HG03432 (cell line): ENCODE data around the gene HNRNPDL.
A peak's percentile ranks its signal among the peaks of the same experiment; 100 is the strongest.
"Not testable (repeated sequence)": the region's sequence is repeated elsewhere in the genome, so short reads cannot be mapped to it uniquely, and the experiment has no call there.

ENCODE experiments used
- ATAC-seq: cut with Tn5 transposase; IDR thresholded peaks from one replicate; pipeline ENCODE4 v1.9.1; 2021; ENCODE audit warnings: mild to moderate bottlenecking, moderate library complexity; ENCODE audit not compliant: unreplicated experiment

HNRNPDL gene

DNA sequence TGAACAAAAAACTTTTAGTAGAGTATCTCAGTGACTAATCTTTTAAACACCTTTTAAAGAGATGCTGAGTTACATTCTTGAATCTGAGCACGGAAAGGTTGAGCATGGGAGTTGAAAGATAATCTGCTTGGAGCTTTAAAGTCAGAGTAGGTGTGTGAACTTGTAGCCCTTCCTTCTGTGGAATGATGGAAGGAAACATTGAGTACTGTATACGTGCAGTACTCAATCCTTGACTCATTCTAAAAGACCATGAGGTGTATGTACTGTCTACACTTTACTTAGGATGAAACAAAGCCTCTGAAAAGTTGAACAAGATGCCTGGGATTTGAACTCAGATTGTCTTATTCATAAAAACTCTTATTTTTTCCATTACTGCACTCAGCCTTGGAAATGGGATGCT, 3.5 kb upstream of the HNRNPDL start:
- no peak for ATAC-seq

- no peak for ATAC-seq
Observed at GRCh38 chr4:82432596-82432995, 2.3 kb upstream of the HNRNPDL start.

GRCh38 chr4:82431831-82432230, 1.6 kb upstream of the HNRNPDL start:
- no peak for ATAC-seq

DNA sequence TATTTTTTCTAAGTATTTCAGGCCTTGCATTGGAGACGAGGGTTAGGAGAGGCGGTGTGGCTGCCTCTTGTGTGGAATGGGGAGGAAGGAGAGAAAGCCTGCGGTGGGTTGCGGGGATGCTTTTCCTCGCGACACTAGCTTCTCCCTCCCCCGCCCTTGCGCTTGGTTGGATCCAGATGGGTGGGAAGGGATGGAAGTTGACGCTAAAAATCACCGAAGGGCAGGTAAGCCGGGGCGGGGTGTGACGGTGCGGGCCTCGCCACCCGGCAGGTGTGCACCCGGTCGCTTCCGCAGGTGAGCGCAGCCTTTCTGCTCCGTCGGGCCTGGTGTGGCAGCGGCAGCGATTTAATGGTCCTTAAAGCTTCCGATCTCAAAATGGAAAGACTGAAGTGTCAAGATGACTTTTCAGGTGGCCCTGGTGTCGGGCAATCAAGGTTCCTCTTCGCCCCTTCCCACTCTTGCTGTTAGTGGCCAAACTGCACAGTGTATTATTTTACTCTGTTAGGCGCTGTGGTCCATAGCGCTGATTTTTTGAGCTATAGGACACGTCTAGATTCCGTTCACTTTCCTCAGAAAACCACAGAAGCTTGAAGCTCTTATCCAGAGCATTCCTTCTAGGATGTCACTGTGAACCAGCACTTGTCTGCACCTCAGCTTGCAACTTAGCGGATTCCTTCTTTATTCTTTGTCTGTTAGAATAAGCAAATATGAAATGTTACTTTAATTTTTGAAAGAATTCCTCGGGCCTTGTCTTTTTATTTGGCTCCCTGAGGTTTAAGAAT, 893 bp upstream of the HNRNPDL start:
- no peak for ATAC-seq

DNA sequence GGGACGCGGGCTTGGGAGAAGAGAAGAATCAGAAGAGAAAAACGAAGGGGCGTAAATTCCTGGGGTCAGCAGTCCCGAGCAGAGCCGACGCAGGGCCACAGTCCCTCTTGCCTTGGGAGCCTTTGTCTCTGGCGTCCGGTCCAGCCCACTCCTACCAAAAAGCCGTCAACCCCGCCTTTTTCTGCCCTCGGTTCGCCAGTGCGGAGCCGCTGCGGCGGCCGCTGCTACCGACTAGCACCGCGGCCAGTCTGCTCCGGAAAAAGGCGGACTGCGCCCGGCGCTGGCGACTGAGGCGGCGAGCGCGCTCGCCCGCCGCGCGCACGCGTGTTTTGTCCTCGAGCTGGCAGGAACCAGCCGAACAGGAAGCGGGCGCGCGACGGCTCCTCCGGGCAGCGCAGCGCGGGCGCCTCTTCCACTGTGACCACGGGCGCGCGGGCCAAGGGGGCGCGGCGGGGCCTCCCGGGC, 502 bp downstream of the HNRNPDL start:
- ATAC-seq, result no peak

- ATAC-seq, result peak; percentile 56
Observed at GRCh38 chr4:82428969-82429727, 1.1 kb downstream of the HNRNPDL start.

DNA sequence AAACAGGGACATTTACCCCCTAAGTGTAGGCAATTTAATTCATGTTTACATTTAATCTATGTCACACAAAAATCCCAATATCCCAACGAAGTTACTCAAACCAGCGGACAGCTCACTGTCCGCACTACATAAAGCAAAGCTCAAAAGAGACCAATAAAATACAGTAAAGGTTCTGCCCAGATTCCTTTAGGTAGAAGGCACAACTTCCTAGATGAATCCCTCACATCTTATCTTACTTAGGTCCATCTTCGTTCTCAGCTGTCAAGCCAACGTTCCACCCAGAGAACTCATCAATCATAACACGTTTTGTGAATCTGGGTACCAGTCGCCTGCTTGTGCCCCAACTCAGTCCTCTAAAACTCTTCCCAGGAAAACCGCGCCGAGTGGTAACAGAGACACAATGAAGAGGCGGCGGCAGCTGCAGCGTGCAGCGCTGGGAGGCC, 1.7 kb downstream of the HNRNPDL start:
- ATAC-seq, result no peak

DNA sequence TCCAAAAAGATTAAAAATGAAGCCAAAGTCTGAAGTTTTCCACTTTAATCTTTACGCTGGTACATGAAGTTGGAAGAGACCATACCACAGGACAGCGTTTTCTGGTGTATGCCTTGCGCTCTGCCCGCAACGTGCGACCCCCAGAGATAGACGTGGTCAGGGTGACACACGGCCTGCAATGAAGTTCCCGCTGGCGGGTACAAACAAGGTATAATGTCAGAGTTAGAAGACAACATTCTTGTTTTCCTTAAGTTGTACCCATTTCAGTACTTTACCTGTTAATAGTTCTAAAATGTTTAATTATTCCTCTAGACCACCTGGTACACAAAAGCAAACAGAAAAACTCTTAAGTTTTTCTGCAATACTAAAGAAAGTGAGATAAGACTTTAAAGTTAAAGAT, 4.8 kb downstream of the HNRNPDL start:
- ATAC-seq, result no peak

DNA sequence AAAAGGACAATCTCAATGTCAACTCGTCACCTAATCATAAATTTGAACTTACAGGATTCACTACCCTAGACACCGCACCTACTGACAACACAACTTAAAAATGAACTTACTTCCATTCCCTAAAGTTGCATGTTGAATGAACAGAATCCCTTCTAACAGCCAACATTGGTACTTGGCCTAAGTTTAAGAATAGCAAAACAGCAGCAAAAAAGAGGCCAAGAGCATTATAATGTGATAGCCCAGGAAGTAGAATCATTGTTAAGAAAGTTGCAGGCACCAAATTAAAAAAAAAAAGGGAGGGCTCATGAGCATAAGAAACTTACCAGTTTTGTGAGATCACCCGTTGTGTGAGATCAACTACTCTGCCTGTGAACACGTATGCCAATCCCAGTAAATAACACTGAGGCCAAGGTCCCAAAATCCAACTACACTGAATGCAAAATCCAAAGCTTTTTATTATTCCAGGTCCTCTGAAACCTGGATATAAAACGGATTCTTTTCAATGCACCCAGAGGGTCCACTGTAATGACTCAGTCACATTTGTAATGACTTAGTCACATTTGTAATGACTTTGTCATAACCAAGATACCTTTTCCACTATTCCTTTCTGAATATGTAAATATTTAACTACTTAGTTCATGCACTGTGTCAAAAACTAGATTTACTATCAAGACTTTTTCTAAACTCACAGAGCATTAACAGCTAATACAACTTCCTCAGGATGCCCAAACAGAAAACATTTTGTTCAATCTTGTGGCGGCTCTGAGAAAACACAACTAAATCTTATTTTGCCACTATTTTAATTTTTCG, 6.8 kb downstream of the HNRNPDL start:
- no peak for ATAC-seq

DNA sequence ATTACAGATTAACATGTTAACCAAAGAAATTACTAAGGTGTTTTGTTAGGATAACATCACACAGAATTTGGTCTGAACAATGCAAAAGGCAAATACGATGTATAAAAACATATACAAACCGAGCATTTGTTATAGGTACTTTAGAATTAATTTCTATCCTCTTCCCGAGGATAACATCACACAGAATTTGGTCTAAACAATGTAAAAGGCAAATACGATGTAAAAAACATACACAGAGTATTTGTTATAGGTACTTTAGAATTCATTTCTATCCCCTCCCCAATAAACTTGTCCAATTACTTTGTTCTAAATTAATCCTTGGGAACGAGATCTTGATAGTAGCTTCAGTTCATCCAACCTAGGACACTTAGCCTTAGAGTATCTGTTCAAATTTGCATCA, 7.6 kb downstream of the HNRNPDL start:
- no peak for ATAC-seq

DNA sequence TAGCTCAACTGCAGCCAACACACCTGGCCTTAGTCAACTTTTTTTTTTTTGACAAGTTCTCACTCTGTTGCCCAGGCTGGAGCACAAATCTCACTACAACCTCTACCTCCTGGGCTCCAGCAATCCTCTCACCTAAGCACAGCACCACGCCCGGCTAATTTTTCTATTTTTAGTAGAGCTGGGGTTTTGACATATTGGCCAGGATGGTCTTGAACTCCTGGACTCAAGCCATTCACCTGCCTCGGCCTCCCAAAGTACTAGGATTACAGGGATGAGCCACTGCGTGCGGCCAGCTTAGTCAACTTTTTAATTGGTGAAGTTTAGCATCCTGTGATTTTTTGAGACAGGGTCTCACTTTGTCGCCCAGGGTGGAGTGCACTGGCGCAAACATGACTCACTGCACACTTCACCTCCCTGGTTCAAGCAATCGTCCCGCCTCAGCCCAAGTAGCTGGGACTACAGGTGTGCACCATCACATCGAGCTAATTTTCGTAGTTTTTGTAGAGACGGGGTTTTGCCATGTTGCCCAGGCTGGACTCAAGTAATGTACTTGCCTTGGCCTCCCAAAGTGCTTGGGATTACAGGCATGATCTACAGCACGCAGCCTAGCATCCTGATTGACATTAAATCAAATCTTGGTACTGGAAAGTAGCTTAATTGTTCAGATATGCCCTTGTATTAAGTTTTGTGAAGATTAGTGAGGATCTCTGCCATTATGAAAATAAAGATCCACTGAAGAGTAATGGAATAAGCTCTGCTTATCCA, 8.3 kb downstream of the HNRNPDL start:
- ATAC-seq, result no peak

GRCh38 chr4:82419451-82419850, 10.8 kb downstream of the HNRNPDL start:
- ATAC-seq, result no peak

- no peak for ATAC-seq
Observed at GRCh38 chr4:82415922-82416365, 14.3 kb downstream of the HNRNPDL start.

- not testable (repeated sequence) for ATAC-seq
Observed at GRCh38 chr4:82415061-82415460, 15.2 kb downstream of the HNRNPDL start.

DNA sequence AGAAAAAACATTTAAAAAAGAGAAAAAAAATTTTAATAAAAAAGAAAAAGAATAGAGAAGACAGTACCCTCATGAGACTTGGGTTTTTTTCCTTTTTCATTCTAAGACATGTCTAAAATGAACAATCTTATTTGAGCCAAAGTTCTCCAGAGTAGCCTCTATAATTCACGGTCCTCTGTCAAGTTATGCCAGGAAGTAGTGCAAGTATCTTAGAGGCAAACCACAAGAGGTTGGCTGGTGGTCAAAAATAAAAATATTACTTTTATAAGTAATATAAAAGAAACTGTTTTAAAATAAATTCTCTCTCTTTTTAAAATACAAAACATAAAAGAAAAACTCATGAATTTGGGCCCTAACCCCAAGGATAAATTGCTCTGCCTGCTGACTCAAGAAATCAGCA, 26.5 kb downstream of the HNRNPDL start:
- no peak for ATAC-seq

GRCh38 chr4:82402196-82402775, 28.0 kb downstream of the HNRNPDL start:
- ATAC-seq, result no peak

DNA sequence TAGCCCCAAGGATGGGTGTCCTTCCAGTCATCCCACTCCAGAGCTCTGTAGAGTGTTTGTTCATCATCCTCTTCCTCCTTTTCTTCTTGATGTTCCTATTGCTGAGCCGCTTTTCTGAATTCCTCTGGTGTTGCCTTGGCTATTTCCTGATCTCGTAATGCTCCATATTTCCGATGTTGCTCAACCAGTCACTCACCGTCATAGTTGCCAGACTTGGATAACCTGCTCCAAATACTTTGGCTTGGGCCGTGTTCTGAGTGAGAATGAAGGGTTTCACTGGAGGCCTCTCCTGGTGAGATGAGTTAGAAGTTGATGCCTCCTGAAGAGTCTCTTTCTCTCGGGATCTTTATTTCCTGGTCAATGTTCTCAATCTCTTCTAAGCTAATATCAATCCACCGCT, 28.7 kb downstream of the HNRNPDL start:
- ATAC-seq, result no peak

DNA sequence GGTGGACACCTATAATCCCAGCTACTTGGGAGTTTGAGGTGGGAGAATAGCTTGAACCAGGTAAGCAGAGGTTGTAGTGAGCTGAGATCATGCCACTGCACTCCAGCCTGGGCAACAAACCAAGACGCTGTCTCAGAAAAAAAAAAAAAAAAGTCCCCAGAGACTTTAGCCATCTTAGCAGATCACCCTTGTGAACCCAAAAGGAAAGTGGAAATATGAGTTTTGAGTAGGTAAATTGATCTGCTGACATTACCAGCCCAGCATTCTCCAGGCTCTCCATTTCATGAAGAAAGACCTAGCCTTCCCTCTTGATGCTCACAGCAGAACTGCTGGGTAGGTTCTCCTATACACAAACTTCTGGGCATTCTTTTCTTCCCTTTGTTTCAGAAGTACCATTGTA, 32.0 kb downstream of the HNRNPDL start:
- ATAC-seq, result peak; percentile 45

DNA sequence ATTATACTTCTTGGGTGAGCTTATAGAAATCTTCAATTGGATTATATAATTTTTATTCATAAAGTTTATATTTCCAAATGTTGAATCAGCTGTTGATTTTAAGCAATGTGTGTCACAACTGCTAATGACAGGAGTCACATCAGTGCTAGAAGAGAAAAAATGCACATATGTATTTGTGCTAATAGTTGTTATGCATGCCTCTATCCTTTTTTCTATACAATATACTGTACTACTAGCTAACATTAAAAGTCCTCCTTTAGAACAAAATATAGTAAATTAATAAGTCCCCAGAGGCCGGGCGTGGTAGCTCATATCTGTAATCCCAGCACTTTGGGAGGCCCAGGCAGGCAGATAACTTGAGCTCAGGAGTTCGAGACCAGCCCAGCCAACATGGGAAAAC, 32.7 kb downstream of the HNRNPDL start:
- no peak for ATAC-seq

DNA sequence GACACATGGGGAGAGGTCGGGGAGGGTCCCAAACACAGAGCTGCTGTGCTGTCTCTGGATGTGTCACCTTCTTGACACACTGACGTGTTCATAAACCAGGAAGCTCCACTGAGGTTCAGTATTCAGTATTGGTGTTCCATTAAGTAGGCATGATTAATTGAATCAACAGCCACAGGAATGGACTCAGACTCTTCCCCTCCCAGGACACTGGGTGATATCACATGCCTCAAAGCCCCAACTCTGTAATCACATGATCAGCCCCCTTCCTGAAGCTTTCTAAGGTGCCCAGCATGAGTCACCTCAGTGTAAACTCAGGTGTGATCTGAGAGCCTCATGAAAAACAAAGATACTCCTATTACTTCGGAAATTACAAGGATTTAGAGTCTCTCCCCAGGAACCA, 35.4 kb downstream of the HNRNPDL start:
- no peak for ATAC-seq
